Endothelial cell of umbilical vein (primary cell): ENCODE results near the gene ABI3BP. TPM values are rescaled to one million over a fixed set of nuclear protein-coding genes. Genes with fewer than 3 reads are reported as not detected.

ENCODE experiments used
- BruUV-seq: library from RNA; stranded (reverse); fragments of 400-500 nt; replicated peaks from 2 replicates; lab custom pipeline; 2021; lab: Mats Ljungman, UMichigan
- CTCF ChIA-PET: fragments of 300-600, 350-600 bp; sonication (Branson Sonifier 250); formaldehyde crosslinking; loops from one replicate; lab custom pipeline; 2021; ENCODE audit warnings: antibody characterized with exemption, inconsistent platforms; lab: Charles Lee
- POLR2A ChIA-PET: fragments of 300-600, 350-600 bp; sonication (Branson Sonifier 250); formaldehyde crosslinking; loops from one replicate; lab custom pipeline; 2021; ENCODE audit warnings: antibody characterized with exemption, inconsistent platforms; lab: Charles Lee
- DNase-seq: peaks from one replicate; pipeline ENCODE4 v3.0.0-alpha.2; 2011; ENCODE audit warnings: low read depth, low spot score
- FAIRE-seq: peaks from 2 replicates; lab custom pipeline; 2011; peaks lifted over from hg19 to GRCh38; lab: Jason Lieb, UNC
- H2AFZ ChIP-seq: 2 replicates; pipeline ENCODE4 v1.6.0; 2012; ENCODE audit warnings: low read depth, low read length, control low read depth, inconsistent platforms
- H3K27ac ChIP-seq: 2 replicates; pipeline ENCODE4 v1.5.1; 2011; ENCODE audit warnings: low read depth, mild to moderate bottlenecking, control low read depth, low read length, moderate library complexity; ENCODE audit not compliant: insufficient read depth
- H3K27me3 ChIP-seq, 2 experiments: 2 replicates each; pipeline versions ENCODE4 v1.6.0 to v1.6.1; 2011; ENCODE audit warnings: low read length in 2 of 2, mixed read lengths in 1 of 2; ENCODE audit not compliant: control insufficient read depth in 2 of 2, insufficient read depth in 2 of 2
- H3K36me3 ChIP-seq, 2 experiments: 2 replicates in 1 of 2; 3 replicates in 1 of 2; pipeline ENCODE4 v1.5.1; 2011; ENCODE audit warnings: low read length in 2 of 2, mild to moderate bottlenecking in 1 of 2, moderate library complexity in 1 of 2; ENCODE audit not compliant: control insufficient read depth in 2 of 2, insufficient read depth in 2 of 2; ENCODE audit errors: extremely low read depth in 1 of 2
- H3K4me1 ChIP-seq: 3 replicates; pipeline ENCODE4 v1.5.1; 2011; ENCODE audit warnings: mild to moderate bottlenecking, low read length; ENCODE audit not compliant: control insufficient read depth, insufficient read depth; ENCODE audit errors: extremely low read depth
- H3K4me2 ChIP-seq: 2 replicates; pipeline ENCODE4 v1.6.1; 2011; ENCODE audit warnings: low read length, control low read depth, mixed read lengths; ENCODE audit not compliant: insufficient read depth
- H3K4me3 ChIP-seq, 3 experiments: fragments of 200-600 bp in 1 of 3; sonication (generic), shearing (Covaris generic) in 1 of 3; replicated peaks in 1 of 3; 2 replicates each; pipeline ENCODE4 v1.5.1; 2011 to 2016; ENCODE audit warnings: control low read depth in 3 of 3, low read length in 3 of 3, mild to moderate bottlenecking in 2 of 3, inconsistent platforms in 1 of 3, low read depth in 1 of 3, moderate library complexity in 1 of 3; ENCODE audit not compliant: insufficient read depth in 1 of 3
- H3K79me2 ChIP-seq: 2 replicates; pipeline ENCODE4 v1.6.0; 2012; ENCODE audit warnings: low read length, inconsistent platforms; ENCODE audit not compliant: control insufficient read depth, insufficient read depth
- H3K9ac ChIP-seq: replicated peaks from 2 replicates; pipeline ENCODE3; 2011; ENCODE audit warnings: low read length, control low read depth; ENCODE audit not compliant: insufficient read depth; ENCODE audit errors: extremely low read depth
- H3K9me1 ChIP-seq: replicated peaks from 3 replicates; pipeline ENCODE4 v1.6.0; 2011; ENCODE audit warnings: mild to moderate bottlenecking, low read length; ENCODE audit not compliant: control insufficient read depth, insufficient read depth; ENCODE audit errors: extremely low read depth
- H3K9me3 ChIP-seq: replicated peaks from 2 replicates; pipeline ENCODE4 v1.5.1; 2012; ENCODE audit warnings: low read length, inconsistent platforms; ENCODE audit not compliant: control insufficient read depth, insufficient read depth
- H4K20me1 ChIP-seq: replicated peaks from 2 replicates; pipeline ENCODE3; 2011; ENCODE audit warnings: mild to moderate bottlenecking, low read length; ENCODE audit not compliant: control insufficient read depth, insufficient read depth; ENCODE audit errors: extremely low read depth
- CTCF ChIP-seq, 2 donors: IDR thresholded peaks; 1 replicate in 1 of 2; 2 replicates in 1 of 2; pipeline ENCODE4 v1.5.1; 2011; ENCODE audit warnings: low read length in 2 of 2, mild to moderate bottlenecking in 2 of 2, moderate library complexity in 2 of 2, control low read depth in 1 of 2, inconsistent platforms in 1 of 2, low read depth in 1 of 2; ENCODE audit not compliant: insufficient read depth in 1 of 2; ENCODE audit errors: extremely low read depth in 1 of 2
- EZH2 ChIP-seq: IDR thresholded peaks from 2 replicates; pipeline ENCODE4 v1.6.1; 2012; ENCODE audit warnings: borderline replicate concordance, low read depth, mild to moderate bottlenecking, moderate library complexity, low read length, inconsistent platforms; ENCODE audit not compliant: severe bottlenecking
- FOS ChIP-seq: IDR thresholded peaks from 2 replicates; pipeline ENCODE4 v1.6.1; 2011; ENCODE audit warnings: mild to moderate bottlenecking, low read length, moderate library complexity, borderline replicate concordance; ENCODE audit not compliant: insufficient read depth
- GATA2 ChIP-seq: IDR thresholded peaks from 2 replicates; pipeline ENCODE4 v1.7.0; 2011; ENCODE audit warnings: low read depth, mild to moderate bottlenecking, moderate library complexity, mixed read lengths, low read length; ENCODE audit not compliant: insufficient read length, insufficient read depth
- JUN ChIP-seq: IDR thresholded peaks from 2 replicates; pipeline ENCODE4 v1.6.1; 2011; ENCODE audit warnings: borderline replicate concordance, low read depth; ENCODE audit not compliant: insufficient read length, insufficient read depth
- MAX ChIP-seq: IDR thresholded peaks from 2 replicates; pipeline ENCODE4 v1.6.1; 2011; ENCODE audit not compliant: insufficient read depth, insufficient read length
- MYC ChIP-seq: IDR thresholded peaks from one replicate; pipeline ENCODE4 v1.6.1; 2011; ENCODE audit warnings: mild to moderate bottlenecking, low read depth, low read length
- POLR2A ChIP-seq: IDR thresholded peaks from 2 replicates; pipeline ENCODE4 v1.6.1; 2012; ENCODE audit warnings: low read depth, mild to moderate bottlenecking, control low read depth, low read length
- POLR2AphosphoS5 ChIP-seq: IDR thresholded peaks from 2 replicates; pipeline ENCODE4 v1.6.1; 2012; ENCODE audit warnings: low read depth, mild to moderate bottlenecking, control low read depth, low read length, moderate library complexity; ENCODE audit not compliant: insufficient read depth
- dilution Hi-C: fragments of 300-500 bp; cut with MboI; formaldehyde crosslinking; loops from one replicate; pipeline ENCODE4 v1.15.0; 2019; ENCODE audit warnings: low sequenced_read_pairs; ENCODE audit not compliant: extremely low pct_ligation_motif_present
- intact Hi-C: fragments of 100-400 bp; cut with micrococcal nuclease; formaldehyde crosslinking; loops from one replicate; pipeline ENCODE4 v1.10.0; 2022
- polyA plus RNA-seq, 4 experiments: library from polyadenylated mRNA; depleted of rRNA in 3 of 4; stranded (reverse) in 3 of 4; unstranded in 1 of 4; fragments of >200 nt; gene quantifications; 2 replicates each; pipeline versions ENCODE4 v1.2.1 to v1.2.3, GENCODE V29; 2011 to 2012; ENCODE audit warnings: missing spikeins in 1 of 4
- total RNA-seq: library from RNA; stranded (reverse); gene quantifications from 2 replicates; pipeline ENCODE4 v1.2.3, GENCODE V29; 2021

ABI3BP gene
- total and polyA plus RNA-seq, 2 donors (not counting 3 experiments of a cell fraction or from before 2014, with no cell fraction given), result 78.1 to 106 TPM

- DNase-seq (no peak), FAIRE-seq (no peak)
- intact Hi-C loops (no loop called here), dilution Hi-C loops (no loop called here)
- BruUV-seq, result no TSS peak
- Histone ChIP-seq H3K27ac (no peak overlapping the region), H3K79me2 (no peaks in the 10 kb centered on the region), H3K9ac (no peak overlapping the region), H3K9me3 (no peaks in the 10 kb centered on the region), H3K9me1 (no peaks in the 10 kb centered on the region), H4K20me1 (no peaks in the 10 kb centered on the region), H3K4me1 (no peaks in the 10 kb centered on the region), H2AFZ (no peak overlapping the region), H3K4me3 (no peak overlapping the region), H3K4me2 (no peak overlapping the region), H3K36me3 (no peaks in the 10 kb centered on the region), H3K27me3 (no peaks in the 10 kb centered on the region)
- ChIA-PET POLR2A (no interaction called here), CTCF (interaction anchor here (1.7 kb wide), 1 partner anchor 12 kb away, joined by 3 read pairs; no protein-coding TSS in a partner anchor)
- TF ChIP-seq FOS, result no peak
- no peak for TF ChIP-seq POLR2AphosphoS5
- TF ChIP-seq GATA2, result no peak
- no peak for TF ChIP-seq JUN
- no peak for TF ChIP-seq MAX
- TF ChIP-seq EZH2, result no peak
- TF ChIP-seq POLR2A, result no peak
- no peak for TF ChIP-seq CTCF (IDR thresholded peaks at IDR 0.05; ENCODE audit: extremely low read depth in 1 of 2, insufficient read depth in 1 of 2, low read depth in 1 of 2, low read length in 2 of 2)
- no peak for TF ChIP-seq MYC
Measured at GRCh38 chr3:100975714-100976113, 17.5 kb downstream of the ABI3BP start.
